Amygdala (tissue), 56 donors: ENCODE data around the gene FNDC3B.

Source experiments
- DNase-seq, 56 donors: peaks; one replicate each; lab custom pipeline; 2025; lab: John Stamatoyannopoulos, UW

FNDC3B gene

DNA sequence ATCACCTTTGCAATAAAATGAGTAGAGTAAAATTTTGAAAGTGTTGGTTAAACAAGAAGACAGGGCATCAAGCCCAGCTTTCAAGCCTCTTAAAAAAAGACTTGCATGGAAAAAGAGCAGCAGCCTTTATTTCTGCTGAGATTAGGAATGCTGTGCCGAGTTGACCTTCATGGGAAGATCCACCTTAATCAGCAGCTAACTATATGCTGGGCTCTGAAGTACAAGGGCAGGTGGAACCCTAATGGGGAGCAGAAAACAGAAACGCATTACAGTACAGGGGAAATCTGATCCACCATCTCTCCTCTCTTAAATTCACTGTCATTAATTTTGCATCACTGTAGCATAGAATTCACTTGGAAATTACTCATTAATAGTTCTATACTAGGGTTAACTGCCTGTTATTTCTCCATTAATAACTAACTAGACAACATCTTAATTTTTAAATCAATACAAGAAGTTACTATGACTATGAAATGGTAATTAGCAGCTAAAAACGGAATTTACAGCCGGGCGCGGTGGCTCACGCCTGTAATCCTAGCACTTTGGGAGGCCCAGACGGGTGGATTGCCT, 275.3 kb downstream of the FNDC3B start:
- DNase-seq: no peak

DNA sequence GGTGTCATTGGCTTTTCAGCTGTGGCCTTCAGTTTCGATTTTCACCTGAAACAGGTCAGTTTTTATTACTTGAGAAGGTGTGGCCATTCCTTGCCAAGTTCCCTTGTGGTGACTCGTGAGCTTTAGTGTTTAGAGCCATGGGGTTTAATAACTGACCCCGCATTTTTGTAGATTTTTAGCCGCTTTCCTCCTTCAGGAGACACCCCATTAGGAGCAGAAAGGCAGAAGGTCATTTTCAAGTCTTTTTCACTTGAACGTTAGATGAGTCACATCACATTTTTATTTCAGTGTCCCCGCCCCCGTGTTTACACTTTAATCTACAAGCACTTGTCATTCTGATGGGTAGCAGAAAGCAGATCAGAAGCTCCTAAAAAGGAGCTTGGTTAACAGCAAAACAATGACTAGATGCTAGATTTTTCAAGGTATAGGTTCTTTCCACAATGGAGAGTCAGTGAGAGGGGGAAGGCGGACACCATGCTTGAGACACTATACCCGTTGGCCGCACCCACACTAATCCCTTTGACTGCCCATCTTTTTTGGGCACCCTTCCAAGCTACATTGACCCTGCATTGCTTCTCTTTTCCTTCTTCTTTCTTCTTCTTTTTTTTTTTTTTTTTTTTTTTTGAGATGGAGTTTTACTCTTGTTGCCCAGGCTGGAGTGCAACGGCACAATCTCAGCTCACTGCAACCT, 276.2 kb downstream of the FNDC3B start:
- DNase-seq: peak in 2 of 56 donors; percentile 12 to 23

DNA sequence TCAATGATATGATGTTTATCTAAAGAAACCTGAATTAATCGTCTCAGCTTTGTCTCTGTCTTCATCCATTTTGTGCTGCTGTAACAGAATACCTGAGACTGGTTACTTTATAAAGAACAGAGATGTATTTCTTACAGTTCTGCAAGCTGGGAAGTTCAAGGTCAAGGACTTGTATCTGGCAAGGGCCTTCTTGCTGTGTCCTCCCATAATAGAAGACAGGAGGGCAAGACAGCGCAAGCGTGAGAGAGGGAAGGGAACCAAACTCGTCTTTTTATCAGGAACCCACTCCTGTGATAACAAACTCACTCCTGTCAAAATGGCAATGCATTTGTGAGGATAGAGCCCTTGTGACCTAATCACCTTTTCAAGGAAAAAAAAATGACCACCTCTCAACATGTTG, 277.4 kb downstream of the FNDC3B start:
- DNase-seq: no peak

DNA sequence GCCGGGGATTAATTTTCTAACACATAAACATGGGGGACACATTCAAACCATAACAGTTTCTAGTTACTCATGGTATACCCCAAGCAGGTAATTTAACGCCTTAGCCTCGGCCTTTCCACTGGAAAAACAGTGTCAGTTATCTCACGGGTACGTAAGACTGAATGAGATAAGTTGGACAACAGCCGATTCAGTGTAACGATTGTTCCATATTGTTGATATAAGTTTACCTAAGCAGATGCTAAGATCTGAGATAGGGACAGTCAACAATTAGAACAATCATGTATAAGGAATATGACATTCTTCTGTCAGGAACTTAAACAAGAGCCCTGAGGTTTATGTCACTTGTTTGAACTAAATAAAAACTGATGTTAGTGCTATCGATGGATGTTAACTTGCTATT, 278.1 kb downstream of the FNDC3B start:
- DNase-seq: no peak

DNA sequence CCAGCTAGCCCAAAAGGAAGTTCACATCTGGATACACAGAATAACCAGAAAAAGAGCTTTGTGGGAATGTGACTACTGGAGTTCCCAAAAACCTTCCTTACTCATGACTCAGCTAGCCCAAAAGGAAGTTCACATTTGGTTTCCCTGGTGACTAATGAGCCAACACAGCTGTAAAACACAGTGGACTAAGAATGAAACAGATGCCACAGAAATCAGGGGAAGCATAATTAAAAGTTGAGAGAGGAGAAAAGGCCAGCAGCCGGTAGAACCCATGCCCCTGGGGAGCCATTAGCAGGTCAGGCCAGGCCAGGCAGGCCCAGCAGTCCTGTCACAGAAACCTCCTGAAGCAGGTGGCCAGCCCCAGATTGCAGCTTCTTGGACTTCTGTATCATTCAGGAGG, 278.6 kb downstream of the FNDC3B start:
- DNase-seq: no peak

DNA sequence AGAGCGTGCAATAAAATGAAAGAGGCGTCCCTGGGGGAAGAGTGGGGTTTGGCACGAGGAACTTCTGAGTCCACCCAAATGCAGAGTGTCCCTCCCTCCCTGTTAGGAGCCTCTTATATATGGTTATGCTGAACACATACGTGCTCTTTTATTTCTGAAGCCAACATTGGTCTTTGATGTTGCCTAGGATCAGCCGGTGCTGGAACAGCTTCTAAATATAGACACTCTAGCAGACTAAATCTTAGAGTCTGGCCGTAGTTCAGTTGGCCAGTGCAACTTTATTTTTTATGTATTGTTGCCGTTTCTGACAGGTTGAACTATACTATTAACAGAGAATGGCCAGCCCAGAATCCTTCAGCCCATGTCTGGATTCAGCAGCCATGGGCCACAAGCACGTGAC, 280.2 kb downstream of the FNDC3B start:
- no peak for DNase-seq

DNA sequence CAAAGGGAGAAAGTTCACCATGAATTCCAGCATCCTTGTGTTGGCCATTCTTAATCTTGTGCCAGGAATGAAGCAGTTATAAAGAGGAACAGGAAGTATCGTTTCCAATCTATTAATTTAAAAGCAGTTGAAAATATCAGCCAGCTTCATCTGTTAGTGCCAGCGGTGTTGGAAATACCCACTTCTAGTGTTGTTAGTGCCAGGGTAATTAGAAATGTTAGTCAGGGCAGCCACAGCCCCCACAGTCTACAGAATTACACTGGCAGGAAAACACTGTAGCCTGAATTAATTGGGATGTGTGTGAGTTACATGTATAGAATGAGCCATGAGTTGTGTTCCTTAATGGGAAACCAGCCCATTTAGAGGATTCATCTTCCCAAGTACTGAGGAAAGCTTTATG, 281.1 kb downstream of the FNDC3B start:
- no peak for DNase-seq

DNA sequence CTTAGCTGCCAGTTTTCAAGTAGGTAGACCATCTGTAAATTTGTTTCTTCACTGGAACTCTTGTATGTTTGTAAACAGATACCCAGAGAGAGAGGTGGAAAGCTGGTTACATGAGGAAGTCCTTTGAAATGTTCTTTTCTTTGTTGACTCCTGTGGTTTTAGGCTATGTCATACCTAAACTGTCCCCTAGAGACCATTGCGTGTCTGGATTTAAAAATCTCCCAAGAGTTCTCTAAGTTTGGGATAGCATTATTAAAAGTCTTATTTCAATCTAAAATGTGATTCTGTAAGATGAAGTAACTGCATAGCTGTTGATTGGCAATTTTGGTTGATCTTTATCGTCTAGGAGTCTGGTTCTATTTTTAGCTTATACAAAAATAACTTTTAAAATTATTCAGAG, 281.7 kb downstream of the FNDC3B start:
- DNase-seq: no peak

DNA sequence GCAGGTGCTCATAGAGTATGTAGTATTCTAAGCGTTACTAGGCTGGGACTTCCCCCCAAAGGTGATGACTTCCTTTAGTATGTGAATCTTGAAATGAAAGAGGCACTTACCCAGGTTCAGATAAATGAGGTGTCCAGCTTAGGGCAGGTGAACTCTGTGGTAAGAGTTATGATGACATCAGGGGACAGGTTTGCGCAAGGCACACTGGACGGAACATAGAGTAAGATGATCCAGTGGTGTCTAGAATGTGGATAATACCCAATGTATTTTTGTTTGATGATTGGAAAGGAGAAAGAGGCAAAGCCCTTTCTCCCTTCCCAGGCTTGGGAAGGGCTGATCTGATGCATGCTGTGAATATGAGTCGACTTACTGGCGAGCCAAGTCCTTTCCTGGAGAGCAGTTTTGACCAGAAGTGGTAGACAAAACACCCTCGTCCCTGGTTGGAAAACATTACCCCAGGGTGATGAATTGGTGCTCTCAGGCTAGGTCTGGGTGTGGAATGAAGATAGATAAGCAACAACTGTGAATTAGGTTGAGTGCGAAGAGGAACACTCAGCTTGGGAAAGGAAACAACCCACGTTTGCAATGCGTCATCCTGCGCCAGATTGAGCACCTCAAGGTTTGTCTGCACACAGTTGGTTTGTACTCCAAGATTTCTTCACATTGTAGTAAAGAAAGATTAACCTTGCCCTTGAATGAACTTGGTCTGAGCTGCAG, 284.7 kb downstream of the FNDC3B start:
- DNase-seq: no peak

DNA sequence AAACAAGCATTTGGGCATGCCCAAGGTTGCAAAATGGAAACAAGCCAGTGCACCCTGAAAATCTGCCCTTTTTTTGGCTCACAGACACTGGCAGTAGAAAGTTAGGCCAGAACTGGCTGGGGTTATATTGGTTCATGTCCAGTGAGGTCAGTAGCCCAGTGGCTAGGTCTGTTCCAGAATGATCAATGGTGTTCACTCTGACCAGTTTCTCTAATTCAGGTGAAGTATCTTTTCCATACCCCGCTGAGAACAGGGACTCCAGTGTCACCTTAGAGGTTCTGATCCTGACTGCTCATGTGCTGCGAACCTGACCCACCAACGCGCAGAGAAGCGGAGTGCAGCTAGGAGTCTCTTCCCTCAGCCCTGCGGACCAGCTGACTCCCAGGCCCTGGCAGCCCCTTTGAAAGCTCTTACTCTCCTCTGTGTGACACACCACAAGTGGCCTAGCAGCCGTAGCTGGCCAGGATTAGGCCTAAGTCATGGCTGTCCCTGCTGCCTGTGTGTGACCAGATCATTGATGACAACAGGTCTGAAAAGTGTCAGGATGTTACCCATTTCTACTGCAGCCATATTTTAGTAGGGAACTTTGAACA, 285.3 kb downstream of the FNDC3B start:
- DNase-seq: peak in 1 of 56 donors; percentile 7

DNA sequence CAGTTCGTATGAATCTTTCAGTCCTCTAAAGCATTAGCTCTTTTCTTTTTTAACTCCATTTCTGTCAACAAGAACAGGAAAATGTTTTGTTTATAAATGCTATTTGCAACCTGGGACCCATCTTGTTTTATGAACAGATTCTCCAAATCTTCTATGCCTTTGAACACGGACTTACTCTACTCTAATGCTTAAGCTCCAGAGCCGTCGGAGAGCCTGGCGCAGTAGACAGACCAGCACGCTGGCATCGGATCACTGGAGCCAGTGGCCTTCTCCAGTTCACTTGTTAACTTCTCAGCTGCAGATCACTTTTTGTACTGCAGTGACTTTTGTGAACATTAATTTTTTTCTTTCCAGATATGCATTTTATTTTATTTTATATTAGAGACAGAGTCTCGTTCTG, 286.1 kb downstream of the FNDC3B start:
- no peak for DNase-seq

DNA sequence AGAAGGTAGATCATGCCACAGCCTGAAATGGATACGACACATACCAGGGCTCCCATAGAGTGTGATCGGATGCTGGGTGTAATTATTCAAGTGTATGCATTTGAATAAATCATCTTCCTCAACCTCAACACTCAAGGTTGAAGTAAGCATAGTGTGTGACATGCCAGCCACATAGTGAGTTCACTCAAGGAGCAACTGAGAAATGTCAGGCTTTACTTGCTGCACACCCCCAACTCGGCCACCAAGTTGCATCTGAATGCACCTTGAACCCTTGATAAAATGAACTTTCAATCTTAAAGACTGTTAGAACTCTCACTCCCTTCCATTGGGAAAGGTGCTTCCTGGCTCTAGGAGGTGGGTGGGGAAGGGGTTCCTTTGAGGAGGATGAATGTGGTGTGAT, 287.6 kb downstream of the FNDC3B start:
- no peak for DNase-seq

DNA sequence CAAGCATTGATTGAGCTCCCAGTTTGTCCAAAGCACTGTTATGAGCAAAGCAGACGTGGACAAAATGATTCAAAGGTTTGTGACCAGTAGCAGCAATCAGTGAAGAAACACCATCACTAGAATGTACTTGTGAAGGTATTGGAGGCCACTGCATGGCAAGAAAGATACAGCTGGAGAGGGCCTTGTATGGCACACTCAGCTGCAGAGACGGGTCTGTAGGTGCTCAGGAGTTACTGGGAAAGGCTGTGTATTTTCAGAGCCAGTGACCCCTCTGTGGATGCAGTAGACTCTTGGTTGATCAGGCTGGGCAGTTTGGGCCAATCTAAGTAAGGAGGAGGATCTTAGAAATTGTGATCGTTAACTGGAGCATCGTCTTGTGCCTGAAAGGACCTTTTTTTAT, 288.9 kb downstream of the FNDC3B start:
- DNase-seq: no peak

DNA sequence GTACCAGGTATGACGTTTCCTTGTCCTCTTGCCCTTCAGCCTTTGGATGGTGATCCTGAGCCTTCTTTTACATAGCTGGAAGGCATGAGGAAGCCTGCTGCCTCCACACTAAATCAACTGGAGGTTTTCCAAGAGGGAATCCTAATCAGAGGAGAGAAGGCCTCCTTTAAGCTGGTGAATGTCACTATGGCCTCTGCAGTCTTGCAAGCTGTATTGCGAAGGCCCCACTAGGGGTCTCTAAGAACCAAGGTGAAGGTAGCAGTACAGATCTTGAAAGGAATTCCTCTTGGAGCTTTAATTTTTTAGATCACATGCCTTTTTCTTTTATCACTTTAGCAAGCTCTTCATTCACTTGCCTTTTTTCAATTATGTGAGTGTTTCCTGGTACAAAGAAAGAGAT, 289.7 kb downstream of the FNDC3B start:
- no peak for DNase-seq

DNA sequence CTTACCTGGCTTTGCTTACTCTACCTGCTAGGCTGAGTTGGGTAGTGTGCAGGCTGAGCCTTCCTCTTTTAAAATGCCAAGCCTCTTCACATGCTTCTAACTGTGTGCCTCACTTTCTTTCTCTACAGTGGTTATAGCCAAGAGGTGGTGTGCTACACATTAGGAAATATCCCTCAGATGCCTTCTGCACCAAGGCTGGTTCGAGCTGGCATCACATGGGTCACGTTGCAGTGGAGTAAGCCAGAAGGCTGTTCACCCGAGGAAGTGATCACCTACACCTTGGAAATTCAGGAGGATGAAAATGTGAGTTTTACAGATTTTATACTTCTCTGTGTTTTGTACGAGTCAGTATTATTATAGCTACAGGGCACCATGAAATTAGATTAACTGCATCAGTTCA, 291.0 kb downstream of the FNDC3B start:
- DNase-seq: no peak

DNA sequence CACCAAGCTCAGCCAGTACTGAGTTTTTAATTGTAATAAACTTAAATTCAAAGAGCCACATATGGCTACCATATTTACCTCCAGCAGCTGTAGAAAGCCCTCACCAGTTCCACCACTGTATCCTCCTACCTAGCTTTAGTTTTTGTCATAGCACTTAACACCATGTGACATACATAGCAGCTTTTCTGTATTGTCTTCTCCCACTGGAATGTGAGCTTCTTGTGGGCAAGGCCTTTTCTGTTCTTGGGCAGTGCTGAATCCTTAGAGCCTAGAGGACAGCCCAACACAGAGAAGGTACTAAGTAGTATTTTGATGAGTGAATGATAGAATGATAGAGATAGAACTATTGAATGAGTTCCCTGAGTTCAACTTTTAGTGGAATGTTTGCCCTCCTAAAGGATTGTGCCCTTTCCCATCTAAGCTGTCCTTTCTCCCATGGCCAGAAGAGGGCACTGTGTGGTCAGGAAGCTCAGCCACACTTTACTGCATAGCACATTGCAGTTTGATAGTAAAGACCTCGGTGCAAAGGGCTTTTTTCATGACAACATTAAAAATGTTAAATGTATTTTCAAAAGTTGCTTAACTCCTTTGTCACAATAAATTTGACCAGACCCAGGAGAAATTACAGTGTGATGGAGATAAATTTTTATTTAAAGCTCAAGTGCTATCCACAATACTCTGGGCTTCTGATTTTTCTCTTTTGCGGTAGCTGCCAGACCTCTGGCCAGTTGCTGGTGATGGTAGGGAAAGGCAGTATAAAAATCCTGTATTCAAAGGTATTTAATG, 293.1 kb downstream of the FNDC3B start:
- peak in 30 of 56 donors; percentile 3 to 77 (median 21) for DNase-seq

DNA sequence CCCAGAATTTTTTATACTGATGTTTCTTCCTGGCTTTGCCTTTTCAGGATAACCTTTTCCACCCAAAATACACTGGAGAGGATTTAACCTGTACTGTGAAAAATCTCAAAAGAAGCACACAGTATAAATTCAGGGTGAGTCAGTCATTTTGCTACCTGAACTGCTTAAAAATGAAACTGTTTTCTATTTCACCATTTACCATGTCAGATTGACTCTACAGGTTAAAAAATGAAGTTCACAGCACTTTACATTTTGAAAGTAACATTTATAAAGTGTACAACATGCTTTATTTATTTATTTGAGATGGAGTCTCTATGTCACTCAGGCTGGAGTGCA, 293.6 kb downstream of the FNDC3B start:
- DNase-seq: no peak

DNA sequence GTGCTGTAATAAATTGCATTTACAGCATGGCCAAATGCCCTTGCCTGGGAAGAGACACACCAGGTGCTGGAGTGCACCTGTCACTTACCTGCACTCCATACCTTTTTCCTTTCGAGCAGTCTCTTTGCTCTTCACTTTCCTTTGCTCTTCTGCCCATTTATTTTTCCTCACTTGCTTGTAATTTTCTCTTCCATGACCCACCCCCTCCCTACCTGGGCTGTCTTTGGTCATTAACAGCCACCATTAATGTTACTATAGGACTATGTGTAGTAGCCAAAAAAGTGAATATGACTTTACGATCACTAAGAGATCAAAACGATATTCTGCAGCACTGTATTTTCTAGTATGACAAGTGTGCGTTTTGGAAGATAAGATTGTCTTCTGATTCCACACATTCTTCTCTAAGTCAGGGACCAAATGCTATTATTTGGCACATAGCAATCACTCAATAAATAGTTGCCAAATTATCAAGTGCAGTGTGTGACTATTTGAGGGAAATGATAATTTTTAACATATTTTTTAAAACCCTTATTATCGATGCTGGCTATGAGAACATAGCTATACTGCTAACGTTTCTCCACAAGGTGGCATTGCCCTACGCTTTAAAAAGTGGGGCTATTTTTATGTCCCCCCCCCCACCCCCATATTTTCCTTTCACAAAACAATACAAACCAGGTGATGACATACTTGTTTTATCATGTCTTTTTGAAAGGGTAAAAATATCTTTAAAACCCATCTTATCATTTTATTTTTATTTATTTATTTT, 294.5 kb downstream of the FNDC3B start:
- DNase-seq: no peak

DNA sequence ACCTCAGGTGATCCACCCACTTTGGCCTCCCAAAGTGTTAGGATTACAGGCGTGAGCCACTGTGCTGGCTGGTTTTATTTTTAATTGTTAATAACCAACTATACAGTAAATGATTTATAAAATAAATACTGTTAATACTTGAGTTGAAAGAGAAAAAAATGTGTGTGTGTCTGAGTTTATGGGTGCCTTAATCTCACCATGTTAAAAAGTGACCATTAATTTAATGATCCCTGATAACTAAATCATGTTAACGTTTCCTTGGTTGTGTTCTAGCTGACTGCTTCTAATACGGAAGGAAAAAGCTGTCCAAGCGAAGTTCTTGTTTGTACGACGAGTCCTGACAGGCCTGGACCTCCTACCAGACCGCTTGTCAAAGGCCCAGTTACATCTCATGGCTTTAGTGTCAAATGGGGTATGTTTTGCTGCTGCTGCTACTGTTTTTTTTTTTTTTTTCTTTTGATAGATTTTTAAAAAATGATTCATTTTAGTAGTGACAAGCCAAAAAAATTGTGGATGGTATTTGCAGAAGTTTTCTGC, 295.4 kb downstream of the FNDC3B start:
- DNase-seq: no peak

DNA sequence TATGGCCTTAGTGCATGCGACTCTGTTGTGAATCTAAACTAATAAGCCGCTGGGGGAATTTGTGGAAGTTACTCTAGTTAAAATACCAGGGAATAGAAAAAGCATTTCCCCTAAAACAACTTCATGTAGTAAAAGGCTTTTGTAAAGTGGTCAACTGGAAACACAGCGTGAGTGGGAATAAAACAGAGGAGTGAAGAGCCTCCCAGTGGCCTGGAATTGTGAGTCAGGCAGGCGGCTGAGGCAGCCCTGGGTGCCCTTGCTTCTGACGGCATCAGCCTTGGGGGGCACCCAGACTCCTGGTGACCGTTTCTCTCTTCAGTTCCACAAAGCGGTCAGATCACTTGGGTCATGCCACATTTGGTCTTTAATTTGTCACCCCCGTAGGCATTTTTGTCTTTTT, 300.5 kb downstream of the FNDC3B start:
- no peak for DNase-seq
